ES-I3 (cell line): ENCODE data around the gene FBLN7.

Source experiments
- H3K36me3 ChIP-seq: 2 replicates; pipeline ENCODE4 v1.6.1; 2013; ENCODE audit warnings: mild to moderate bottlenecking, low read length, control low read depth, moderate library complexity; ENCODE audit not compliant: insufficient read depth
- H3K4me1 ChIP-seq: 2 replicates; pipeline ENCODE4 v1.6.1; 2013; ENCODE audit warnings: mild to moderate bottlenecking, control low read depth, low read length; ENCODE audit not compliant: insufficient read depth
- H3K9ac ChIP-seq: 2 replicates; pipeline ENCODE4 v1.6.1; 2013; ENCODE audit warnings: low read depth, mild to moderate bottlenecking, low read length, moderate library complexity
- H3K9me3 ChIP-seq: 2 replicates; pipeline ENCODE4 v1.6.1; 2013; ENCODE audit warnings: mild to moderate bottlenecking, low read length, moderate library complexity; ENCODE audit not compliant: control insufficient read depth, insufficient read depth

The FBLN7 gene

GRCh38 chr2:112174383-112174782, 36.2 kb downstream of the FBLN7 start:
- H3K36me3 ChIP-seq, result no peaks in the 10 kb centered on the region
- no peak overlapping the region for H3K9ac ChIP-seq
- H3K9me3 ChIP-seq, result no peaks in the 10 kb centered on the region
- H3K4me1 ChIP-seq, result no peaks in the 10 kb centered on the region

GRCh38 chr2:112175333-112175732, 37.1 kb downstream of the FBLN7 start:
- no peaks in the 10 kb centered on the region for H3K4me1 ChIP-seq
- H3K9me3 ChIP-seq, result no peaks in the 10 kb centered on the region
- no peak overlapping the region for H3K9ac ChIP-seq
- H3K36me3 ChIP-seq, result no peaks in the 10 kb centered on the region

GRCh38 chr2:112175958-112176573, 37.9 kb downstream of the FBLN7 start:
- Histone ChIP-seq H3K9me3 (no peaks in the 10 kb centered on the region), H3K4me1 (no peaks in the 10 kb centered on the region), H3K9ac (no peak overlapping the region), H3K36me3 (no peaks in the 10 kb centered on the region)

- no peaks in the 10 kb centered on the region for H3K36me3 ChIP-seq
- no peaks in the 10 kb centered on the region for H3K4me1 ChIP-seq
- no peaks in the 10 kb centered on the region for H3K9me3 ChIP-seq
- peak overlapping the region; percentile 31; the same call in 1 of the 2 replicates for H3K9ac ChIP-seq
These were observed 43.5 kb downstream of the FBLN7 start for GRCh38 chr2:112181571-112182290.

- Histone ChIP-seq H3K36me3 (no peaks in the 10 kb centered on the region), H3K9ac (no peak overlapping the region), H3K9me3 (no peaks in the 10 kb centered on the region), H3K4me1 (no peaks in the 10 kb centered on the region)
These were observed 44.4 kb downstream of the FBLN7 start for GRCh38 chr2:112182581-112183034.

GRCh38 chr2:112183327-112184025, 45.3 kb downstream of the FBLN7 start:
- no peaks in the 10 kb centered on the region for H3K4me1 ChIP-seq
- H3K36me3 ChIP-seq, result no peaks in the 10 kb centered on the region
- no peak overlapping the region for H3K9ac ChIP-seq
- no peaks in the 10 kb centered on the region for H3K9me3 ChIP-seq

- H3K9ac ChIP-seq, result no peak overlapping the region
- H3K4me1 ChIP-seq, result no peaks in the 10 kb centered on the region
- H3K9me3 ChIP-seq, result no peaks in the 10 kb centered on the region
- H3K36me3 ChIP-seq, result no peaks in the 10 kb centered on the region
These were observed 45.9 kb downstream of the FBLN7 start for GRCh38 chr2:112184121-112184520.

GRCh38 chr2:112185131-112185530, 46.9 kb downstream of the FBLN7 start:
- no peaks in the 10 kb centered on the region for H3K9me3 ChIP-seq
- H3K4me1 ChIP-seq, result no peaks in the 10 kb centered on the region
- H3K36me3 ChIP-seq, result no peaks in the 10 kb centered on the region
- H3K9ac ChIP-seq, result no peak overlapping the region

- Histone ChIP-seq H3K36me3 (no peaks in the 10 kb centered on the region), H3K4me1 (no peaks in the 10 kb centered on the region), H3K9me3 (no peaks in the 10 kb centered on the region), H3K9ac (no peak overlapping the region)
These were observed 49.0 kb downstream of the FBLN7 start for GRCh38 chr2:112187046-112187715.

GRCh38 chr2:112187805-112188596, 49.8 kb downstream of the FBLN7 start:
- Histone ChIP-seq H3K4me1 (no peaks in the 10 kb centered on the region), H3K36me3 (no peaks in the 10 kb centered on the region), H3K9me3 (no peaks in the 10 kb centered on the region), H3K9ac (no peak overlapping the region)

GRCh38 chr2:112189001-112189556, 50.9 kb downstream of the FBLN7 start:
- no peaks in the 10 kb centered on the region for H3K9me3 ChIP-seq
- no peaks in the 10 kb centered on the region for H3K4me1 ChIP-seq
- H3K9ac ChIP-seq, result no peak overlapping the region
- H3K36me3 ChIP-seq, result no peaks in the 10 kb centered on the region

- H3K9me3 ChIP-seq, result no peaks in the 10 kb centered on the region
- H3K4me1 ChIP-seq, result no peaks in the 10 kb centered on the region
- no peaks in the 10 kb centered on the region for H3K36me3 ChIP-seq
- H3K9ac ChIP-seq, result no peak overlapping the region
These were observed 55.8 kb downstream of the FBLN7 start for GRCh38 chr2:112194028-112194427.

- H3K4me1 ChIP-seq, result no peaks in the 10 kb centered on the region
- H3K36me3 ChIP-seq, result no peaks in the 10 kb centered on the region
- no peaks in the 10 kb centered on the region for H3K9me3 ChIP-seq
- no peak overlapping the region for H3K9ac ChIP-seq
These were observed 56.3 kb downstream of the FBLN7 start for GRCh38 chr2:112194482-112194881.
